Measurements from ENCODE around the gene OR1J1.

The OR1J1 gene, protein sequence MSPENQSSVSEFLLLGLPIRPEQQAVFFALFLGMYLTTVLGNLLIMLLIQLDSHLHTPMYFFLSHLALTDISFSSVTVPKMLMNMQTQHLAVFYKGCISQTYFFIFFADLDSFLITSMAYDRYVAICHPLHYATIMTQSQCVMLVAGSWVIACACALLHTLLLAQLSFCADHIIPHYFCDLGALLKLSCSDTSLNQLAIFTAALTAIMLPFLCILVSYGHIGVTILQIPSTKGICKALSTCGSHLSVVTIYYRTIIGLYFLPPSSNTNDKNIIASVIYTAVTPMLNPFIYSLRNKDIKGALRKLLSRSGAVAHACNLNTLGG

DNA sequence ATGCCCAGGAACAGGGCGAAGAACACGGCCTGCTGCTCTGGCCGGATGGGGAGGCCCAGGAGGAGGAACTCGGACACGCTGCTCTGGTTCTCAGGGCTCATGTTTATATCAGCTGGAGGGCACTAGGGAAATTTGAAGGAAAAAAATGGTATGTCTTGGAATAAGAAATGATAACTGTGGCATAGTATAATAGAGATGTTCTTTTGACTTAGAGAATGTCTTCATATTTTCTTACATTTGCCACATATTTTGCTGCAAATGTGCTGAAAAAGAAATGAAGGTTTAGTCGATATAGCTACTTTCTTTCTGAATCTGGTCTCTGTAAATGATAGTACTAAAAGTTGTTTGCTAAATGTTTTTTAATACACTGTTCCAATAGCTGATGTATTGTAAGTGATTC lies at the start of gene OR1J1:
Gene OR1J1, minus strand, starts transcription at position 101 of the 400 bp plus-strand sequence. Its CDS starts 0 bp downstream, at position 101.
- no peak for DNase-seq (ENCODE audit: low read depth in 2 of 2)

DNA sequence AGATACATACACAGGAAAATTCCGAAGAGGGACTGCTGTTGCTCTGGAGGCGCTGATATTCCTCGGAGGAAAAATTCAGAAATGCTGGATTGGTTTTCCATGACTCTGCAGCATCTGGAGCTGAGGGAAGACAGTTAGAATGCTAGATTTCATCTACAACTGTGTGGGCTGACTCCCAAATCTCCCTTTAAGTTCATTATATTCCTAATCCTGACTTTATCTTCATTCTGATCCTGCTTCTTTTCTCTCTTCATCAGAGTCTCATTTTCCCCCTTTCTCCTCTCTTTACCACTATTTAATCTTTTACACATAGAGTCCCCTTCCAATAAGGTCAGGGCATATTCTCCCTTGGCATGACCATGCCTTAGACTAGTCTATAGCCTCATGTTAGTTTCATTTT lies 49.5 kb upstream of the OR1J1 start, which contains the start of gene OR1N1:
Gene OR1N1, minus strand, starts transcription at position 101 of the 400 bp plus-strand sequence. Its CDS starts 0 bp downstream, at position 101.
- DNase-seq (ENCODE audit: low read depth in 2 of 2), result no peak

DNA sequence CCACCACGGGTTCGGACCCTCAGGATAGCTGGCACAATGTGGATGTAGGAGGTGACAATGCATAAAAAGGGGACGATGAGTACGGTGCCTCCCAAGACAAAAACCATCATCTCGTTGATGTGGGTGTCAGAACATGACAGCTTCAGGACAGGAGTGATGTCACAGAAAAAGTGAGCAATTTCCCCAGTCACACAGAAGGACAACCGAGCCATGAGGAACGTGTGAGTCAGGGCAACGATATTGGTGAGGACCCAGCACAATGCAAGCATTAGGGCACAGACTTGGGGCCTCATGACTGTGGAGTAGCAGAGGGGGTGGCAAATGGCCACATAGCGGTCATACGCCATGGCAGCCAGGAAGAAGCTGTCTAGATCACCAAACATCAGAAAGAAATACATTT lies 48.9 kb upstream of the OR1J1 start:
- no peak for DNase-seq (ENCODE audit: low read depth in 2 of 2)

DNA sequence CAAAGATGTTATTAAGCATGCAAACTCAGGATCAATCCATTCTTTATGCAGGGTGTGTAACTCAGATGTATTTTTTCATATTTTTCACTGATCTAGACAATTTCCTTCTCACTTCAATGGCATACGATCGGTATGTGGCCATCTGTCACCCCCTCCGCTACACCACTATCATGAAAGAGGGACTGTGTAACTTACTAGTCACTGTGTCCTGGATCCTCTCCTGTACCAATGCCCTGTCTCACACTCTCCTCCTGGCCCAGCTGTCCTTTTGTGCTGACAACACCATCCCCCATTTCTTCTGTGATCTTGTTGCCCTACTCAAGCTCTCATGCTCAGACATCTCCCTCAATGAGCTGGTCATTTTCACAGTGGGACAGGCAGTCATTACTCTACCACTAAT lies 41.6 kb upstream of the OR1J1 start:
- no peak for DNase-seq (ENCODE audit: low read depth in 2 of 2)

DNA sequence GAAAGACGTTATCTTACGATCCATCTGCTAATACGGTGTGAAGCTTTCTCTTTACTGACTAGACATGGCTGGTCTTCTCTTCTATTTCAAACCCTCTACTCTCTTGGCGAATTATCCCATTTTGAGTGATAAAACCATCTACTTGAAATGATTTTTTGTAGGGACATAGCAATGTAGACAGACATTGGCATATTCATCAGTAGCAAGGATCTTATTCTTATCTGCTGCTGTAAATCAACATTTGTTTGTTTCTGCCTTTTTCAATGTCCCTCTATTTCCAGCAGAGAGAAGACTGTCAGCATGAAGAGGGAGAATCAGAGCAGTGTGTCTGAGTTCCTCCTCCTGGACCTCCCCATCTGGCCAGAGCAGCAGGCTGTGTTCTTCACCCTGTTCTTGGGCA lies 41.1 kb upstream of the OR1J1 start, which contains the start of gene OR1J4:
Gene OR1J4, plus strand, starts transcription at position 301 of the 400 bp plus-strand sequence. Its CDS starts 0 bp downstream, at position 301.
- DNase-seq (ENCODE audit: low read depth in 2 of 2), result no peak

DNA sequence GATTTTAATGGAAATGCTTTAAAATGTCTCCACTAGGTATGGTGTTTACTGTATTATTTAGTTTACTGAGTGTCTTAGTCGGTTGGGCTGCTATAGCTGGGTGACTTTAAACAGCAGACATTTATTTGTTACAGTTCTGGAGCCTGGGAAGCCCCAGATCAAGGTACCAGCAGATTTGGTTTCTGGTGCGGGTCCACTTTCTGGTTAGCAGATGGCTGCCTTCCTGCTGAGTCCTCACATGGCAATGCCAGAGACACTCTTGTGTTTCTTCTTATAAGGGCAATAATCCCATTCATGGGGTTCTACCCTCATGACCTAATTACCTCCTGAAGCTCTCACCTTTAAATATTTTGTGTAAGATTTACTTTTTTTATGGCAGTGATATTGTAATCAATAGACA lies 40.5 kb upstream of the OR1J1 start:
- DNase-seq (ENCODE audit: low read depth in 2 of 2), result no peak

DNA sequence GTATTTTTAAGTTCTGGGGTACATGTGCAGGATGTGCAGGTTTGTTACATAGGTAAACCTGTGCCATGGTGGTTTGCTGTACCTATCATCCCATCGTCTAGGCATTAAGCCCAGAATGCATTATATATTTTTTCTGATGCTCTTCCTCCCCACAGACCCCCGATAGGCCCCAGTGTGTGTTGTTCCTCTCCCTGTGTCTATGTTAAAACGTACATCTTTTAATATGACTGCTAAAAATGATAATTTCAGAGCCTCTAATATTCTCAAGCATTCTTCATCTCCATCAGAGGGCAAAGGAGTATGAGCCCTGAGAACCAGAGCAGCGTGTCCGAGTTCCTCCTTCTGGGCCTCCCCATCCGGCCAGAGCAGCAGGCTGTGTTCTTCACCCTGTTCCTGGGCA lies 32.8 kb upstream of the OR1J1 start, which contains the start of gene OR1J2:
Gene OR1J2, plus strand, starts transcription at position 301 of the 400 bp plus-strand sequence. Its CDS starts 0 bp downstream, at position 301.
- DNase-seq (ENCODE audit: low read depth in 2 of 2), result no peak

DNA sequence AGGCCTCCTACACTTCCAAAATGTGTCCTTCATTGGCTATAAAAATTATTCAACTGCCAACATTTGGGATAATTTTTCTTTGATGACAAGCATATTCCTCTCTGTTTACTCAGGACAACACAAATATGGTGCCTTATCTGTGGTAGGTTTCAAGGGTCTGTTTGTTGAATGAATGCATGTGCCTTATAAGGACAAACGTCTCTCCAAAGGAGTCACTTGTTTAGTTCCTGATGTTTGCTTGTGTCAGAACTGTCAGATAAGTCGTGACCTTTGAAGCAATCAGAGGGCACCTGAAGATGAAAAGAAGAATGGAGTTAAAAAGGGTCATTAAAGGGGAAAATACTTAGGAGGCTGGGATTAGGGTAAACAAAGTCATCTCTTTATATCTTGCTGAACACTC lies 29.2 kb upstream of the OR1J1 start:
- DNase-seq (ENCODE audit: low read depth in 2 of 2), result no peak

DNA sequence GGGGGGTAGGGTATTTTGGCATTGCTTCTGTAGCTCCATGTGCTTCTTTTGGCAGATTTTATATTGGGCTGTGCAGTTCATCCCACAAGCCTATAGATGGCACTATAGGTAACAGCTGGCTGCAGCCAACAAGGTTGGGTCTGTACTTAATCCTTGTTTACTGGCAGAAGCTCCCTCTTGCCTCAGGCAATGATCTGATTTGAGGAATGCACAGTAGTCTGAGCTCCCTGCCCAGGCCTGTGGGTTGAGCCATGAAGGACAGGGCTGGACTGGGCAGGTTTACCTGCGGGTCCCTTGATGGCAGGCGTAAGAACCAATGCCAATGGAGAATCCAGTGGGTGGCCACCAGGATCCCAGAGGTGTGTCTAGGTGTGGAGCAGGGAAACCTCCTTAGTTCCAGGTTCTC lies 21.2 kb upstream of the OR1J1 start:
- DNase-seq (ENCODE audit: low read depth in 2 of 2), result peak in 1 of 2 experiments; percentile 3

DNA sequence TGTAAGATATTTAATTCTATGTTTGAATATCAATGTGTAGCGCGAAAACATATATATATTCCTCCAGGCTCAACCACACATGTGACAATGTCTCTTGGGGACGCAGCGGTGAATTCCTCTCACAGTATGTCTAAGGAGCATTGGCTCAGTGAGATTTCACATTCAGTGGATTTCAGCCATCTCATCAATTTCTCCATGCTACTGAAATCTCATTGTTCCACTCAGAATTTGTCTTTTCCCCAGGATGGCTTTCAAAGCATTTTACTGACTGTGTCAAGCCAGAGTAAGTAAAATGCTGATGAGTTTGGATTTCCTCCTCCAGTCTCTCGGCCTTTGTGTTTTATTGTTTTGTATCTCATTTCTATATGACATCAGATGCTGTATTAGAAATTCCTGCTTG lies 1.3 kb upstream of the OR1J1 start:
- DNase-seq (ENCODE audit: low read depth in 2 of 2), result no peak

DNA sequence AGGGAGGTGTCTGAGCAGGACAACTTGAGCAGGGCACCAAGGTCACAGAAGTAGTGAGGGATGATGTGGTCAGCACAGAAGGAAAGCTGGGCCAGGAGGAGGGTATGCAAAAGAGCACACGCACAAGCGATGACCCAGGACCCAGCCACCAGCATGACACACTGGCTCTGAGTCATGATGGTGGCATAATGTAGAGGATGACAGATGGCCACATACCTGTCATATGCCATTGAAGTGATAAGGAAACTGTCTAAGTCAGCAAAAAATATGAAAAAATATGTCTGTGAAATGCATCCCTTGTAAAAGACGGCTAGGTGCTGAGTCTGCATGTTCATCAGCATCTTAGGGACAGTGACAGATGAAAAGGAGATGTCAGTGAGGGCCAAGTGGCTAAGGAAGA lies 380 bp downstream of the OR1J1 start:
- no peak for DNase-seq (ENCODE audit: low read depth in 2 of 2)

DNA sequence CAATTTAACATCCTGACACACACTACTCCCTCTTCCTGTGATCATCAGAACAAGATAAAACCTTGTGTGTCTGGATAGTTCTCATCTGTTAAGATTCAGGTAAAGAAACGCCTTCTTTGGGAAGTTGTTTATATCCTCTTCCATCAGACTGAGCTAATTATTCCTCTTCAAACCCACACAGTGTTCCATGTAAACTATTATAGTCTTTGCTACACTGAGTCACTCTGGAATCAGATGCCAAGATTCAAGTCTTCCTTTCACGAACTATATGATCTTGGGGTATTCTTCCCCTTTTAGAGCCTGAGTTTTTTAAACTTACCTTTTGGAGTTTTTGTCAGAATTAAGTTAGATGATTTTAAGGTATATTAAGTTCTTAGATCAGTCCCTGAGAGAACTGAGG lies 2.0 kb downstream of the OR1J1 start:
- no peak for DNase-seq (ENCODE audit: low read depth in 2 of 2)

DNA sequence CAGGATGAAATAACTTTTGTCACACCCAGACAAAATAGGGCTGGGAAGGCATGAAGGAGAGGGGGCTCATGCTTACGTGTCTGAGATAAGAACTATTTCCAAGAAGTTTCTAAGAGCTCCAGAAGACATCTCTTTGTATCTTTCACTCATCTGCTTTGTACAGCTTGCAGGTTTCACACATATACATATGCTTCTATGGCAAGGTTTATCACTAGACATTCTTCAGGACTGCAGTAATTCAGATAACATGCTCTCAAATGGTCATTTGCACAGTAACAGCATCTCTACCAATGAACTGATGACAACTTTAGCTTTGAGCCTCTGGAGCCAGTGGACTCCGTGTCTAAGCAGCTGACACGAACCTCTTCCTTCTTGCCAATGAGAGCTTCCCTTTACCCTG lies 3.2 kb downstream of the OR1J1 start:
- no peak for DNase-seq (ENCODE audit: low read depth in 2 of 2)

DNA sequence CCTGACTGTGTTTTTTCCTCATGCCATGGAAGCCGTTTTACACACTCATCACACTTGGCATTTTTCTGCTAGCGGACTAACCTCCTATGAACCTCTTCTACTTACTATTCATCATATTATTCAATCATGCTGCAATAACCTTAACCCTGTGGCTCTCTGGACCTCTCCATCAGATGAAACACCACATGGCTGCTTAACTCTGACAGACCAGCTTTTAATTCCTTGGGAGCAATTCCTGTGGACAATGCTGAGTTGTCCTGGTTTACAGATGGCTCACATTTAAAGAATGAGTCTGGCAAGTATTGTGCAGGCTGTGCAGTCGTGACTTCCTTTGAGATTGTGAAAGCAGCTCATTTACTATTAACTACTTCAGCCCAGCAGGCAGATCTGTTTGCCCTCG lies 9.0 kb downstream of the OR1J1 start:
- no peak for DNase-seq (ENCODE audit: low read depth in 2 of 2)

DNA sequence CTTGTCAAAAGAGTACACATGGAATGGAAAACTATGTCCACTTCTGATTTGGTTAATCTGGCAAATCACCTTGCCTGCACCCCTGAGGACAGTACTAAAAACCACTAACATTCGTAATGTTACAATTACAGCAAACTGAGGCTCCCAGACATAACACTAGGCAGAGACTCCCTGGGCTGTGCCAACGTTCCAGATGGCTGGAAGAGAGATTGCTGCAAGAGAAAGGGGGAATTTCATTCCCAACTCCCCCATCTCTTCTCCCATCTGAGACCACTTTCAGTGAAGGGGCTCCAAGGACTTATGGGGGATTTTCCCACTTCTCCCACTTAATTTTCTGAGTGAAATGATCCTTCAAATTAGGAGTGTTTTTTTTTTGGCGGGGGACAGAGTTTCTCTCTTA lies 11.3 kb downstream of the OR1J1 start:
- no peak for DNase-seq (ENCODE audit: low read depth in 2 of 2)

DNA sequence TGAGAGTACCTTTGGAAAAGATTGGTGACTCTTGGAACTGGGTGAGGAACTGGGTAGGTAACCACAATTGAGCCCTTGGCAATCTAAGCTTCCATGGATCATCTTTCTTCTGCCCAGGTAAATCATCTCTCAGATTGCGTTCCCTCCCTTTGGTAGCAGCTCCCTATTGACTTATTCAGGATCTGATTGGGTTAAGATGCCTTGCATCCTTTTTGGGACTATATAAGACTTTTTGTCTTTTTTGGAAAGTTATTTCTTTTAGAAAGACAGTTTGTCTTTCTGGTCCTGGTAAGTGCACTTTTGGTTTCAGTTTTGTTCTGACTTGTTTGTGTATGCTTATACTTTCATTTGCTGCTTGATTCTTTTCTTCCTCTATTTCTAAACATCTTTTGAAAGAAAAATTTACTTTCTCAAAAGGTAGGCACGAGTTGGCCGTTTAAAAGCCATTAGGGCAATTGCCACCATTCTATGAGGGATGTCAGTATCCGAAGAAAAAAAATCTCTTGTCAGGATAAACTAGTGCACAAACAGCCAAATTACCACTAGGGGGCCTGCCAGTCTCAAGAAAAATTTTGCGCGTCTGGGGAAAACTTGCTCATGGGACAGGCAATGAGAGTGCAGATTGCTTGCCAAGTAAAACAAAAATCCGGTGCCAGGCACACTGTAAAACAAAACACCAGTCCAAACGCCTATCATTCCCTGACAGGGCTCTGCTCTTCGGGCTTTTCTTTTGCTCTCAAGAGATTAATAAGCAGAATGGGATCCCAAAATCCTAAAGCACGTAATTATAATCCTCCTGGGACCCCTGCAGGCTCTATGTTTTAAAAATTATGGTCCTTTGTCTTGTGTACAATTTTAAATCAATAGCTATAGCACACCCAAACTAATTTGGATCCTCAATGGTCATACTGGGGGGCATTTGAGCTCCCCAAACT lies 12.8 kb downstream of the OR1J1 start:
- peak; percentile 47 to 48 for DNase-seq (ENCODE audit: low read depth in 2 of 2)

DNA sequence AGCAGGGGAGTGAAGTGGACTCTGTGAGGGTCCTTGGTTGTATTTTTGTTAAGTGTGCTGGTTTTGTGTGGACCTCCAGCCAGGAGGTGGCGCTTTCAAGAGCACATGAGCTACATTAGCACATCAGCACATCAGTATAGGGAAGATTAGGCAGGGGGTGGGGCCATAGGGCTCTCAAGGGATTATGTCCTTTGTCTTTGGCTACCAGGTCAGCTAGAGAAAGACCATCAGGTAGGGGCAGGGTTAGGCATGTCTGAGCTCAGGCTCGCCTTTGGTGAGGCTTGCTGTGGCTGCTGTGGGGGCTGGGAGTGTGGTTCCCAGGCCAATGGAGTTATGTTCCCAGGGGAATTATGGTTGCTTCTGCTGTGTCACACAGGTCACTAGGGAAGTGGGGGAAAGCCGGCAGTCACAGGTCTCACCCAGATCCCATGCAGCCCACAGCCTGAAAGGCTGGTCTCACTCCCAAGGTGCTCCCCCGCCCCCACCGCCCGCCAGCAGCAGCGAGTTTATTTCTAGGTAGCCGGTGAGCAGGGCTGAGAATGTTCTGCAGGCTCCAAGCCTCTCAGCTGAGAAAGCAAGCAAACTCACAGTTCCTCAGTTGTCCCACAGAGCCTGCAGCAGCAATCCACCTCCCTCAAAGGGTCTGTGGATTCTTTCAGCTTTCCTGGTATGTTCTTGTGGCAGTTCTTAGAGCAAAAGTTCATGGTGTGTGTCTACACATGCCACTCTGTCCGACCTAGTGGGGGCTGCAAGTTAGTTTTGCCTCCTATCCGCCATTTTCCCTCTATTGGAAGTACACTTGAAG lies 13.7 kb downstream of the OR1J1 start:
- no peak for DNase-seq (ENCODE audit: low read depth in 2 of 2)

DNA sequence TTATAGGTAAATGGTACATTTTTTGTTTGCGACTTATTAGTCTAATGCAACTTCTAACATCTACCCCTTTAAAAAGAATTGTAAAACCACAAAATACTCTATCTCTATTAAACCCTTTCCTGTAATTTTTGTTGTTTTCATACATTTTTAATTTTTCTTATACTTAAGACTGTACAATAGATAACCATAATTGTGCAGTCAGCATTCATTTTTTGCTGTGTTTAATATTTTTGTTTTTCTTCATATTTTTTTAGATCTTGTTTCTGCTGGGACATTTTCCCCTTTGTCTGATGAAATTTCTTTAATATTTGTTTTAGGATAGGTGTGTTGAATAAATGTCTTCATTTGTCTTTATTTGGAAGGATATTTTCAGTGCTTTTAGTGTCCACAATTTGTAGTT lies 19.9 kb downstream of the OR1J1 start:
- no peak for DNase-seq (ENCODE audit: low read depth in 2 of 2)

DNA sequence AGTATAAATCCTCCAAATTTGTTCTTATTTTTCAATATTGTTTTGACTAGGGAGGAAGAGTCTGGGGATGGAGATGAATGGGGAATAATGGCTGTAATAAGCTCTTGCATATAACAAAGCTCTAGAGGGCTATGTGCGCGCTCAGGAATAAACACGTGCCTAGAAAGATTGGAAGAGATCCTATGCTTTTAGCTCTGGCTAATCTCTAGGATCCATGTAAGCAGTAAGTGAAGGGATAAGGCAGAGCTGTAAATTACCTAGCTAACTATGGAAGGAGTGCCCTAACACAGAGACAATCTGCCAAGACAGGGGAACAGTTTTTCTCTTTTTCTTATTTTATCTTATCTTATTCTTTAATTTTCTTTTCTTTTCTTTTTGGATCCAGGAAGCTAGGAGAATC lies 21.6 kb downstream of the OR1J1 start:
- DNase-seq (ENCODE audit: low read depth in 2 of 2), result no peak

DNA sequence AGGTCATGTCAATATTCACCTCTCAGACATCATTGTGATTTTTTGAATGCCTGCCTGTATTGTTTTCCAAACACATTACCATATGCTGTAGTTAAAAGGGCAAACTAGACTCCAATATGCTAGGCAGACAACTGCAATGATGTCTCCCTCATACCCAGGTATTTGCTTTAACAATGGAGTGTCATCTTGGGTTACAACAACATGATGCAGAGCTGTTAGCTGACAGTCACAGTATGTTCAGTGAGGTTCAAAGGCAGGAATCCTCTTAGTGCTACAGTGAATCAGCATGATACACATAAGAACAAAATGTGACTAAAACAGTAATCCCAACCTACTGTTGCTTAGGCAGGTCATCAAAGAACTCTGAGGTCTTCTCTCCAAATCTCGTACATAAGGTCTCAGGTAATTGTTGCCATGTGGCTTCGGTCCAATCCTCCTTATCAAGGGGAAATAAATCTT lies 24.0 kb downstream of the OR1J1 start:
- DNase-seq (ENCODE audit: low read depth in 2 of 2), result no peak

DNA sequence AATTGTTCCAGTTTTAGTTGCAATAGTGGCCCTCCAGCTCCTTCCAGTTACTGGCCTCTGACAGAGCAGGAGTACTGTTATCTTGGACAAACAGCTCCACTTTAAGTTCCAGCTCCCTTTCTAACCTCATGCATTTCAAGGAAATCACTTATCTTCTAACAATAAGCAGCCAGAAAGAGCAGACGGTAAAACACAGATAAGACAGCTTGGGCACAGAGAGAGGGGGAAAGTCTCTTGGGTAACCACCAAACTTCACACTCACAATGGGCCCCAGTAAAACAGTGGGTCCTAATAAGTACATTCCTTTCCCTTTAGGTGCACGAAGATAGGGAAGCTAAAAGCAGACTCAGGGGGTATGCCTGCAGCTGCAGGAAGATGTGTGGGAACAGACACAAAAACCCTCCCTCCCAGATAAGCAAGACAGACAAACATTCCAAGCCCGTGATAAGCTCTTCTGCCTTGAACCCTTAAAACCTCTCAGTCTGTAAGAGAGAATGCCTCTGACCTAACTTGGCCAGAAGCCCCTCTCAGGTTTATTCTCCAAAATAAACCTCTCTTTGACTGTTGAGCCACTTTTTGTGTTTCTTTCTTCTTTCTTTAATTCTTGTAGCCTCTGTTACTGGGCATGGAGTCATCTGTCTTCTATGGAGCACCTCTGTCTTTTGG lies 30.8 kb downstream of the OR1J1 start:
- DNase-seq (ENCODE audit: low read depth in 2 of 2), result no peak

Data from fibroblast of skin of left biceps (primary cell).